ENCODE results near the gene CFAP410.

Gene CFAP410

GRCh38 chr21:44331209-44331608, 8.0 kb downstream of the CFAP410 start:
- Mint-ChIP-seq H3K4me1 (peaks cover 6% of the 10 kb centered on the region), H3K4me3 (no peak overlapping the region), H3K9me3 (no peaks in the 10 kb centered on the region), H3K36me3 (peaks cover 8% of the 10 kb centered on the region), H3K27ac (no peak overlapping the region), H3K27me3 (no peaks in the 10 kb centered on the region)
- no peak for ATAC-seq

GRCh38 chr21:44330698-44331097, 8.5 kb downstream of the CFAP410 start:
- ATAC-seq: no peak
- Mint-ChIP-seq H3K4me1 (peaks cover 6% of the 10 kb centered on the region), H3K36me3 (peaks cover 7% of the 10 kb centered on the region), H3K27ac (no peak overlapping the region), H3K27me3 (no peaks in the 10 kb centered on the region), H3K4me3 (no peak overlapping the region), H3K9me3 (no peaks in the 10 kb centered on the region)

DNA sequence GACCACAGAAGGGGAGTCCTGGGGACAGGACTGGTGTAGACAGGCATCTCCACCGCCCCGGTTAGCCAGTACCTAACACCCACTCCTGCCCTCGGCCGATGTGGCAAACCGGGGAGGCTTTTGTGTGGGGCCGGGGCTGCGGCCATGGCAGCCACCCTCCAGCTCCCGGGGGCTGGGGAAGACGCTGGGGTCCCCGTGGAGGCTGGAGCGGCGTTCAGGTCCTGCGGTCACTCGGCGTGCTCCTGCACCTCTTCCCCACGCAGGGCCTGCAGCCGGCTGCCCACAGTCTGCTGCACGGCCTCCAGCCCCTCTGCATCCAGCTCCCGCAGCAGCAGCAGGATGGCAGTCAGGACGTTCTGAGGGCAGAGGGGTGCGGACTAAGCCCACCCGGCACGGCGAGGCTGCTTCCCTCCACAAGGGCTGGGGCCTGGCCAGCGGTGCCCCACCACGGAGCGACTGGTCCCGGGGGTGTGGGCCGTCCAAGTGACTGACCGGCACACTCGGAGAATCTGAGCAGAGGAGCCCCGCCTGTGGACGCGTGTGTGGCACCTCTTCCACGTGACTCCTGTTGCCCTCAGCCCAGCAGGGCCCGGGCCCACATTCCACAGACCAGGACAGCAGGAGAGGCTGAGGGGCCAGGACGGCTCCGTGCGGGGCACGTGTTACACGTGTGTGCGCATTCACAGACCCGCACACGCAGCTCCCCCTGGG, 9.1 kb downstream of the CFAP410 start:
- no peak overlapping the region for H3K4me3 Mint-ChIP-seq
- H3K4me1 Mint-ChIP-seq: peaks cover 6% of the 10 kb centered on the region
- H3K27me3 Mint-ChIP-seq: no peaks in the 10 kb centered on the region
- no peak for ATAC-seq
- peaks cover 11% of the 10 kb centered on the region for H3K36me3 Mint-ChIP-seq
- H3K9me3 Mint-ChIP-seq: no peaks in the 10 kb centered on the region
- no peak overlapping the region for H3K27ac Mint-ChIP-seq

- no peak overlapping the region for H3K27ac Mint-ChIP-seq
- H3K27me3 Mint-ChIP-seq: no peaks in the 10 kb centered on the region
- ATAC-seq: no peak
- peaks cover 16% of the 10 kb centered on the region for H3K36me3 Mint-ChIP-seq
- H3K4me1 Mint-ChIP-seq: no peaks in the 10 kb centered on the region
- no peak overlapping the region for H3K4me3 Mint-ChIP-seq
- no peaks in the 10 kb centered on the region for H3K9me3 Mint-ChIP-seq
Observed at GRCh38 chr21:44329086-44329889, 9.9 kb downstream of the CFAP410 start.

- Mint-ChIP-seq H3K9me3 (no peaks in the 10 kb centered on the region), H3K36me3 (peaks cover 17% of the 10 kb centered on the region), H3K27ac (peak overlapping the region; percentile 11), H3K27me3 (no peaks in the 10 kb centered on the region), H3K4me3 (no peak overlapping the region), H3K4me1 (no peaks in the 10 kb centered on the region)
- ATAC-seq: no peak
Observed at GRCh38 chr21:44328242-44328895, 10.8 kb downstream of the CFAP410 start.

GRCh38 chr21:44327603-44327974, 11.6 kb downstream of the CFAP410 start:
- no peak overlapping the region for H3K4me3 Mint-ChIP-seq
- no peaks in the 10 kb centered on the region for H3K4me1 Mint-ChIP-seq
- H3K27me3 Mint-ChIP-seq: no peaks in the 10 kb centered on the region
- H3K9me3 Mint-ChIP-seq: no peaks in the 10 kb centered on the region
- peaks cover 25% of the 10 kb centered on the region for H3K36me3 Mint-ChIP-seq
- H3K27ac Mint-ChIP-seq: no peak overlapping the region
- no peak for ATAC-seq

GRCh38 chr21:44326716-44327602, 12.2 kb downstream of the CFAP410 start:
- no peak overlapping the region for H3K27ac Mint-ChIP-seq
- no peak for ATAC-seq
- H3K27me3 Mint-ChIP-seq: no peaks in the 10 kb centered on the region
- no peaks in the 10 kb centered on the region for H3K4me1 Mint-ChIP-seq
- peaks cover 26% of the 10 kb centered on the region for H3K36me3 Mint-ChIP-seq
- no peaks in the 10 kb centered on the region for H3K9me3 Mint-ChIP-seq
- no peak overlapping the region for H3K4me3 Mint-ChIP-seq

DNA sequence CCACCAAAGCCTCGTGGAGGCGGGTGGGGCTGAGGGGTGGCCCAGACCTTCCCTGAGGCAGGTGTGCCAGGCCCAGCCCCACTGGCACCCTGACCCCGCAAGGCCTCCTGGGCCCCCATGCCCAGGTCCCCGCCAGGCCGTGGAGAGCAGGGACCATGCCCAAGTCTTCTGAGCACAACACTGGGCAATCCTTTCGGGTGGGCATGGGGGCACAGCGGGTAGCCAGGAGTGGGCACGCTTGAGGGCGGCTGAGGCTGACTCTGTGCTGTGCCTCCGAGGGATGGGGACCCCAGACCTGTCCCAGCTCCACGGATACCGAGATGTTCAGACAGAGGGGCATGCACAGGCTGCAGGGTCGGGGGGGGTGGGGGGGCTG, 12.9 kb downstream of the CFAP410 start:
- Mint-ChIP-seq H3K27me3 (no peaks in the 10 kb centered on the region), H3K4me1 (no peaks in the 10 kb centered on the region), H3K4me3 (no peak overlapping the region), H3K36me3 (peaks cover 28% of the 10 kb centered on the region), H3K27ac (no peak overlapping the region), H3K9me3 (no peaks in the 10 kb centered on the region)
- no peak for ATAC-seq

DNA sequence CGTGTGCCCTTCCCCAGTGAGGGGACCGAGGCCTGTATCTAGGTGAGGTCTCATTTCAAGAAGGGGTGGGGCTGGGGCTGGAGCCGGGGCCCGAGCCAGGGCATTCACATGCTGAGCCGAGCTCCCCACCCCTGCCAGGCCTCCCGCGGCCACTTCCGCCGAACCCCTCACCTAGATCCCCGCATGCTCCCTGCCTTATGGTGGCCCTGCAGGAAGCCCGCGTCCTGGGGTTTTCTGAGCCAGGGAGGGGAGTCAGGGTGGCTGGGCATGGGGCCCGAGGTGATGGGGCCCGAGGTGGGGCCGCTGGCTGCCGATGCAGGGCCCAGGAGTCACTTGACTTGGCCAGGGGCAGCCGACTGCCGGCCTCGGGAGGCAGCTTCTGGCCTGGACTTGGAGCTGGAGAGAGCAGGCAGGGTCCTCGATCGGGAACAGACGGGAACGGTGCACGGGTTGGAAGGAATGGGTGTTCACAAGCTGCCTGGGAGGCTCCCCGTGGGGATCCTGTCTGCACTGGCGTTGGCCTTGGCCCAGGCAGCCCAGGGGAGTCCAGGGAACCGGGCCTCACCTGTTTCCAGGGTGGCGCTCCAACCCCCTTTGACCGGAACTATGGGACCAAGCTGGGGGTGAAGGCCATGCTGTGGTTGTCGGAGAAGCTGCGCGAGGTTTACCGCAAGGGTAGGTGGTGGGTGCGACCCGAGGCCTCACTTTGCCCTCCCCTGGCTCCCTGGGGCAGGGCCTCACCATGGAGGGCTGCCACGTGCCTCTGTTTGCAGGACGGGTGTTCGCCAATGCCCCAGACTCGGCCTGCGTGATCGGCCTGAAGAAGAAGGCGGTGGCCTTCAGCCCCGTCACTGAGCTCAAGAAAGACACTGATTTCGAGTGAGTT, 13.6 kb downstream of the CFAP410 start:
- Mint-ChIP-seq H3K4me3 (no peak overlapping the region), H3K27ac (no peak overlapping the region)

GRCh38 chr21:44324854-44325107, 14.4 kb downstream of the CFAP410 start:
- H3K4me3 Mint-ChIP-seq: no peak overlapping the region

More for the DNA sequence above, 13.6 kb downstream of the CFAP410 start:
- ATAC-seq: no peak
- no peaks in the 10 kb centered on the region for H3K9me3 Mint-ChIP-seq
- no peaks in the 10 kb centered on the region for H3K27me3 Mint-ChIP-seq
- peaks cover 28% of the 10 kb centered on the region for H3K36me3 Mint-ChIP-seq
- H3K4me1 Mint-ChIP-seq: no peaks in the 10 kb centered on the region

GRCh38 chr21:44324106-44324853, 14.9 kb downstream of the CFAP410 start:
- H3K9me3 Mint-ChIP-seq: no peaks in the 10 kb centered on the region
- no peak overlapping the region for H3K4me3 Mint-ChIP-seq
- no peaks in the 10 kb centered on the region for H3K27me3 Mint-ChIP-seq
- no peak for ATAC-seq
- H3K36me3 Mint-ChIP-seq: peaks cover 31% of the 10 kb centered on the region
- H3K27ac Mint-ChIP-seq: no peak overlapping the region
- no peaks in the 10 kb centered on the region for H3K4me1 Mint-ChIP-seq

More at GRCh38 chr21:44324854-44325107, 14.4 kb downstream of the CFAP410 start:
- Mint-ChIP-seq H3K27ac (no peak overlapping the region), H3K27me3 (no peaks in the 10 kb centered on the region), H3K9me3 (no peaks in the 10 kb centered on the region), H3K4me1 (no peaks in the 10 kb centered on the region), H3K36me3 (peaks cover 28% of the 10 kb centered on the region)
- no peak for ATAC-seq

GRCh38 chr21:44323591-44323990, 15.6 kb downstream of the CFAP410 start:
- no peaks in the 10 kb centered on the region for H3K9me3 Mint-ChIP-seq
- H3K4me3 Mint-ChIP-seq: no peak overlapping the region
- peaks cover 38% of the 10 kb centered on the region for H3K36me3 Mint-ChIP-seq
- no peaks in the 10 kb centered on the region for H3K4me1 Mint-ChIP-seq
- ATAC-seq: no peak
- H3K27ac Mint-ChIP-seq: no peak overlapping the region
- no peaks in the 10 kb centered on the region for H3K27me3 Mint-ChIP-seq

DNA sequence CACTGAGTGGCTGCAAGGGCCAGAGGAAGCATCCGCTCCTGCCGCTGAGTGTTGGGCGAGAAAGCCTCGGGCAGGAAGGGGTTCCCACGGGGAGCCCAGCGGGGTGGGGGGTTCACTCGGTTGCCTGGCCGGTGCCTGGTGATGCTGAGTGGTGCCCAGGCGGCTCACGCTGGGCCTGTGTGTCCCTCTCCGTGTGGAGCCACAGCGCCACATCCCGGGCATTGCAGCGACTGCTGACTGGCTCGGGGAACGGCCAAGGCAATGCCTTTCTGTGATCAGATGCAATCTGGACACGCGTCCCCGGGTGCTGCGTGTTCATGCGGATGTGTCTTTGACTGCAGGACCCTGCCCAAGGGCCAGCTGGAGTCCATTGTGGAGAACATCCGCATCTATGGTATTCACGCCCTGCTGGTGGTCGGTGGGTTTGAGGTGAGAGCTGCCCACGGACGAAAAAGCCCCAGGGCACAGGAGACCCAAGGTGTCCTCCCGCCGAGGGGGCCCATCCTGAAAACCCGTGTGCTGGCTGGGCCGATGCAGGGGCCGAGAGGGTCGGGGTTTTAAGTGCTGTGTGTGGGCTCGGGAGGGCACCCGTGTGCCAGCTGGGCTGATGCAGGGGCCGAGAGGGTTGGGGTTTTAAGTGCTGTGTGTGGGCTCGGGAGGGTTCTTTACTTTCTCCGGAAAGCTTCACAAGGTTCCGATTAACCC, 16.4 kb downstream of the CFAP410 start:
- H3K4me1 Mint-ChIP-seq: no peaks in the 10 kb centered on the region
- no peaks in the 10 kb centered on the region for H3K9me3 Mint-ChIP-seq
- peaks cover 44% of the 10 kb centered on the region for H3K36me3 Mint-ChIP-seq
- H3K27me3 Mint-ChIP-seq: no peaks in the 10 kb centered on the region
- no peak overlapping the region for H3K4me3 Mint-ChIP-seq
- H3K27ac Mint-ChIP-seq: no peak overlapping the region
- no peak for ATAC-seq

All from stimulated activated memory B cell treated with anti-CD40 and anti-IgM and Interleukin-4, amounts not matched to agents 10 μg/mL and 1 μg/mL and 100 μg/mL, for 72 hours (primary cell).